CD14-positive monocyte (primary cell): ENCODE measurements around the gene WFS1. TPM values are rescaled to one million over a fixed set of nuclear protein-coding genes. Genes with fewer than 3 reads are reported as not detected.

Experiments used
- DNase-seq, 3 donors: peaks; one replicate each; pipeline ENCODE4 v3.0.0-alpha.2; 2011 to 2022
- H2AFZ ChIP-seq: 2 replicates; pipeline ENCODE4 v1.6.0; 2012; ENCODE audit warnings: mild to moderate bottlenecking, low read depth, low read length, inconsistent platforms; ENCODE audit not compliant: insufficient read depth, poor library complexity, severe bottlenecking
- H3K27ac ChIP-seq, 2 donors: 1 replicate in 1 of 2; 2 replicates in 1 of 2; pipeline ENCODE4 v1.5.1; 2012 to 2013; ENCODE audit warnings: low read length in 2 of 2, control low read depth in 1 of 2, inconsistent platforms in 1 of 2, low read depth in 1 of 2, mild to moderate bottlenecking in 1 of 2
- H3K27me3 ChIP-seq, 2 donors: one replicate each; pipeline versions ENCODE4 v1.6.0 to v1.6.1; 2011 to 2013; ENCODE audit warnings: low read length in 2 of 2; ENCODE audit not compliant: control insufficient read depth in 2 of 2, insufficient read depth in 2 of 2
- H3K36me3 ChIP-seq, 2 donors: replicated peaks in 1 of 2; 1 replicate in 1 of 2; 2 replicates in 1 of 2; pipeline versions ENCODE4 v1.5.1 to v1.6.1; 2012 to 2013; ENCODE audit warnings: low read length in 2 of 2, control low read depth in 1 of 2, inconsistent platforms in 1 of 2, mild to moderate bottlenecking in 1 of 2; ENCODE audit not compliant: insufficient read depth in 2 of 2, control insufficient read depth in 1 of 2
- H3K4me1 ChIP-seq, 2 donors: 1 replicate in 1 of 2; 2 replicates in 1 of 2; pipeline versions ENCODE4 v1.5.1 to v1.6.1; 2012 to 2013; ENCODE audit warnings: low read length in 2 of 2, control low read depth in 1 of 2, inconsistent platforms in 1 of 2, mild to moderate bottlenecking in 1 of 2, moderate library complexity in 1 of 2; ENCODE audit not compliant: insufficient read depth in 2 of 2, control insufficient read depth in 1 of 2
- H3K4me2 ChIP-seq: replicated peaks from 2 replicates; pipeline ENCODE3; 2012; ENCODE audit warnings: low read length, moderate library complexity, mild to moderate bottlenecking; ENCODE audit not compliant: poor library complexity, severe bottlenecking; ENCODE audit errors: extremely low read depth
- H3K4me3 ChIP-seq, 3 experiments: fragments of 200-600 bp in 1 of 3; sonication (generic) in 1 of 3; replicated peaks in 1 of 3; 1 replicate in 2 of 3; 2 replicates in 1 of 3; pipeline ENCODE4 v1.5.1; 2011 to 2013; ENCODE audit warnings: low read length in 3 of 3, mild to moderate bottlenecking in 3 of 3, control low read depth in 2 of 3, low read depth in 2 of 3, inconsistent platforms in 1 of 3, moderate library complexity in 1 of 3
- H3K79me2 ChIP-seq: 2 replicates; pipeline ENCODE4 v1.6.0; 2012; ENCODE audit warnings: mild to moderate bottlenecking, control low read depth, inconsistent platforms, low read length, moderate library complexity; ENCODE audit not compliant: insufficient read depth
- H3K9ac ChIP-seq: 2 replicates; pipeline ENCODE4 v1.6.0; 2017; ENCODE audit warnings: low read length, mild to moderate bottlenecking; ENCODE audit not compliant: insufficient read depth, poor library complexity, severe bottlenecking
- H3K9me3 ChIP-seq, 2 donors: replicated peaks in 1 of 2; 1 replicate in 1 of 2; 2 replicates in 1 of 2; pipeline versions ENCODE4 v1.5.1 to v1.6.1; 2012 to 2013; ENCODE audit warnings: low read length in 2 of 2, control low read depth in 1 of 2; ENCODE audit not compliant: control insufficient read depth in 1 of 2, insufficient read depth in 1 of 2
- H4K20me1 ChIP-seq: 2 replicates; pipeline ENCODE4 v1.6.0; 2012; ENCODE audit warnings: mild to moderate bottlenecking, low read length, control low read depth, moderate library complexity; ENCODE audit not compliant: insufficient read depth
- H3K27ac Mint-ChIP-seq, 7 donors: one replicate each; pipeline ENCODE4 v1.8.0; 2020; ENCODE audit warnings: mild to moderate bottlenecking in 7 of 7, mixed read lengths in 7 of 7, moderate library complexity in 6 of 7, inconsistent platforms in 2 of 7
- H3K27me3 Mint-ChIP-seq, 3 donors: one replicate each; pipeline ENCODE4 v1.8.0; 2021 to 2022; ENCODE audit warnings: low read depth in 3 of 3, mild to moderate bottlenecking in 3 of 3, mixed read lengths in 3 of 3, moderate library complexity in 3 of 3, inconsistent platforms in 1 of 3
- H3K36me3 Mint-ChIP-seq, 2 donors: one replicate each; pipeline ENCODE4 v1.8.0; 2020; ENCODE audit warnings: mixed read lengths in 2 of 2, inconsistent platforms in 1 of 2, mild to moderate bottlenecking in 1 of 2
- H3K4me1 Mint-ChIP-seq: one replicate; pipeline ENCODE4 v1.8.0; 2020; ENCODE audit warnings: mild to moderate bottlenecking, mixed read lengths
- H3K4me3 Mint-ChIP-seq, 2 donors: one replicate each; pipeline ENCODE4 v1.8.0; 2020; ENCODE audit warnings: mild to moderate bottlenecking in 2 of 2, mixed read lengths in 2 of 2, moderate library complexity in 1 of 2
- H3K9me3 Mint-ChIP-seq, 7 donors: one replicate each; pipeline ENCODE4 v1.8.0; 2020 to 2022; ENCODE audit warnings: mixed read lengths in 7 of 7, mild to moderate bottlenecking in 6 of 7, moderate library complexity in 6 of 7, inconsistent platforms in 2 of 7
- WGBS: methylation state at CpG from one replicate; pipeline ENCODE4 v1.1.5; 2013; ENCODE audit warnings: missing lambda C conversion rate; ENCODE audit not compliant: insufficient coverage; 5-methylcytosine and 5-hydroxymethylcytosine counted together
- intact Hi-C, 2 donors: fragments of 100-400 bp; cut with micrococcal nuclease; formaldehyde crosslinking; loops; one replicate each; pipeline versions ENCODE4 v1.15.0 to v1.15.1; 2023
- polyA plus RNA-seq, 3 donors: library from polyadenylated mRNA; depleted of rRNA in 1 of 3; unstranded in 2 of 3; stranded (reverse) in 1 of 3; fragments of 300-500 nt in 2 of 3; fragments of >200 nt in 1 of 3; fragmentation: Illumina TruSeq in 2 of 3; gene quantifications; 1 replicate in 2 of 3; 2 replicates in 1 of 3; pipeline ENCODE4 v1.2.3, GENCODE V29; 2012 to 2021
- TF ChIP-seq, protein P1 (sequence below): fragments of 200-600 bp; IDR thresholded peaks from one replicate; pipeline ENCODE4 v1.8.0; 2022; ENCODE audit warnings: antibody characterized with exemption, mild to moderate bottlenecking

Gene WFS1
- polyA plus RNA-seq, 3 donors, result 0.39 to 1.8 (median 0.93) TPM

- Histone ChIP-seq H3K9ac (no peak overlapping the region), H3K4me2 (no peak overlapping the region), H3K27ac (no peak overlapping the region), H3K36me3 (no peaks in the 10 kb centered on the region), H3K9me3 (no peaks in the 10 kb centered on the region), H4K20me1 (no peaks in the 10 kb centered on the region), H3K79me2 (no peaks in the 10 kb centered on the region), H3K4me1 (peaks cover 11 to 14% of the 10 kb centered on the region in 2 donors), H2AFZ (no peak overlapping the region), H3K4me3 (no peak overlapping the region), H3K27me3 (no peaks in the 10 kb centered on the region)
- Mint-ChIP-seq H3K4me1 (peaks cover 10% of the 10 kb centered on the region), H3K27ac (peak overlapping the region in 1 of 7 donors; percentile 33), H3K4me3 (no peak overlapping the region), H3K27me3 (peaks cover 30 to 37% (median 35%) of the 10 kb centered on the region in 3 donors), H3K9me3 (peaks cover 0 to 2% (median 0%) of the 10 kb centered on the region in 7 donors), H3K36me3 (no peaks in the 10 kb centered on the region)
- TF ChIP-seq, protein P1, sequence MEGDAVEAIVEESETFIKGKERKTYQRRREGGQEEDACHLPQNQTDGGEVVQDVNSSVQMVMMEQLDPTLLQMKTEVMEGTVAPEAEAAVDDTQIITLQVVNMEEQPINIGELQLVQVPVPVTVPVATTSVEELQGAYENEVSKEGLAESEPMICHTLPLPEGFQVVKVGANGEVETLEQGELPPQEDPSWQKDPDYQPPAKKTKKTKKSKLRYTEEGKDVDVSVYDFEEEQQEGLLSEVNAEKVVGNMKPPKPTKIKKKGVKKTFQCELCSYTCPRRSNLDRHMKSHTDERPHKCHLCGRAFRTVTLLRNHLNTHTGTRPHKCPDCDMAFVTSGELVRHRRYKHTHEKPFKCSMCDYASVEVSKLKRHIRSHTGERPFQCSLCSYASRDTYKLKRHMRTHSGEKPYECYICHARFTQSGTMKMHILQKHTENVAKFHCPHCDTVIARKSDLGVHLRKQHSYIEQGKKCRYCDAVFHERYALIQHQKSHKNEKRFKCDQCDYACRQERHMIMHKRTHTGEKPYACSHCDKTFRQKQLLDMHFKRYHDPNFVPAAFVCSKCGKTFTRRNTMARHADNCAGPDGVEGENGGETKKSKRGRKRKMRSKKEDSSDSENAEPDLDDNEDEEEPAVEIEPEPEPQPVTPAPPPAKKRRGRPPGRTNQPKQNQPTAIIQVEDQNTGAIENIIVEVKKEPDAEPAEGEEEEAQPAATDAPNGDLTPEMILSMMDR, result no peak
- 91% methylated on average over 7 of the region's 10 CpGs for WGBS
- no peak for DNase-seq
- intact Hi-C loops, result no loop called here
Measured at GRCh38 chr4:6262847-6263487, 6.7 kb upstream of the WFS1 start.

- TF ChIP-seq, protein P1, result no peak
- Histone ChIP-seq H3K9ac (no peak overlapping the region), H3K27ac (no peak overlapping the region), H3K27me3 (peaks cover 0 to 5% of the 10 kb centered on the region in 2 donors), H3K4me2 (no peak overlapping the region), H3K4me3 (no peak overlapping the region), H3K79me2 (no peaks in the 10 kb centered on the region), H4K20me1 (no peaks in the 10 kb centered on the region), H3K4me1 (peaks cover 18 to 21% of the 10 kb centered on the region in 2 donors), H3K36me3 (no peaks in the 10 kb centered on the region), H2AFZ (no peak overlapping the region), H3K9me3 (no peaks in the 10 kb centered on the region)
- Mint-ChIP-seq H3K4me3 (no peak overlapping the region), H3K9me3 (peaks cover 0 to 8% (median 0%) of the 10 kb centered on the region in 7 donors), H3K4me1 (peaks cover 17% of the 10 kb centered on the region), H3K27me3 (peaks cover 31 to 42% (median 41%) of the 10 kb centered on the region in 3 donors), H3K36me3 (no peaks in the 10 kb centered on the region), H3K27ac (no peak overlapping the region)
- no peak for DNase-seq
- WGBS, result 69% methylated on average over 2 of the region's 15 CpGs
- intact Hi-C loops, result no loop called here
Measured at GRCh38 chr4:6263526-6264224, 6.0 kb upstream of the WFS1 start.
